ENCODE measurements around the gene DOCK6. TPM values are rescaled to one million over a fixed set of nuclear protein-coding genes. Genes with fewer than 3 reads are reported as not detected.

Gene DOCK6
- total and polyA plus RNA-seq, 2 of the 13 experiments (the other 11 are each of a cell fraction or from before 2014, with no cell fraction given) = 5.4 to 38.1 TPM

GRCh38 chr19:11242864-11243797, 19.2 kb downstream of the DOCK6 start (continued):
- TF ChIP-seq ZNF609 (CRISPR knock-in tag; IDR thresholded peaks at IDR 0.05; ENCODE audit: borderline replicate concordance) (0 out of 2 replicates have a peak, but pooled peaks have one; percentile 16), ZNF563 (CRISPR knock-in tag; IDR thresholded peaks at IDR 0.05) (no peak; the same call in 1 of the 2 replicates), SNAPC2 (CRISPR knock-in tag; IDR thresholded peaks at IDR 0.05) (no peak), CBX1 (IDR thresholded peaks at IDR 0.05; ENCODE audit: low read depth) (no peak), ZNF790 (CRISPR knock-in tag; IDR thresholded peaks at IDR 0.05; ENCODE audit: borderline replicate concordance) (no peak), ZNF713 (CRISPR knock-in tag; IDR thresholded peaks at IDR 0.05) (no peak), POLR2A (IDR thresholded peaks at IDR 0.05; ENCODE audit: insufficient read depth in 1 of 2, low read depth in 2 of 2, low read length in 2 of 2) (peak; percentile 6 to 55; a peak in 3 of 4 replicates), ZSCAN5A (CRISPR knock-in tag; IDR thresholded peaks at IDR 0.05; ENCODE audit: borderline replicate concordance) (0 out of 2 replicates have a peak, but pooled peaks have one; percentile 30), ZNF724P (CRISPR knock-in tag; IDR thresholded peaks at IDR 0.05; ENCODE audit: borderline replicate concordance) (peak; percentile 29; the same call in 1 of the 2 replicates), IKZF5 (CRISPR knock-in tag; IDR thresholded peaks at IDR 0.05) (peak; percentile 26; the same call in 1 of the 2 replicates), ZSCAN12 (CRISPR knock-in tag; IDR thresholded peaks at IDR 0.05) (no peak), TARDBP (CRISPR knock-in tag; IDR thresholded peaks at IDR 0.05) (peak; percentile 54; the same call in 1 of the 2 replicates), UBTF (CRISPR knock-in tag; IDR thresholded peaks at IDR 0.05) (peak; percentile 45), NR0B2 (CRISPR knock-in tag; IDR thresholded peaks at IDR 0.05) (no peak), SNAPC5 (CRISPR knock-in tag; IDR thresholded peaks at IDR 0.05; ENCODE audit: borderline replicate concordance) (0 out of 2 replicates have a peak, but pooled peaks have one; percentile 25)

Data from HepG2 (cell line).